ENCODE data around the gene CCNL2. TPM values are rescaled to one million over a fixed set of nuclear protein-coding genes. Genes with fewer than 3 reads are reported as not detected.

The CCNL2 gene
- total and polyA plus RNA-seq, 2 of the 13 experiments (the other 11 are each of a cell fraction or from before 2014, with no cell fraction given) = 105 to 340 TPM

DNA sequence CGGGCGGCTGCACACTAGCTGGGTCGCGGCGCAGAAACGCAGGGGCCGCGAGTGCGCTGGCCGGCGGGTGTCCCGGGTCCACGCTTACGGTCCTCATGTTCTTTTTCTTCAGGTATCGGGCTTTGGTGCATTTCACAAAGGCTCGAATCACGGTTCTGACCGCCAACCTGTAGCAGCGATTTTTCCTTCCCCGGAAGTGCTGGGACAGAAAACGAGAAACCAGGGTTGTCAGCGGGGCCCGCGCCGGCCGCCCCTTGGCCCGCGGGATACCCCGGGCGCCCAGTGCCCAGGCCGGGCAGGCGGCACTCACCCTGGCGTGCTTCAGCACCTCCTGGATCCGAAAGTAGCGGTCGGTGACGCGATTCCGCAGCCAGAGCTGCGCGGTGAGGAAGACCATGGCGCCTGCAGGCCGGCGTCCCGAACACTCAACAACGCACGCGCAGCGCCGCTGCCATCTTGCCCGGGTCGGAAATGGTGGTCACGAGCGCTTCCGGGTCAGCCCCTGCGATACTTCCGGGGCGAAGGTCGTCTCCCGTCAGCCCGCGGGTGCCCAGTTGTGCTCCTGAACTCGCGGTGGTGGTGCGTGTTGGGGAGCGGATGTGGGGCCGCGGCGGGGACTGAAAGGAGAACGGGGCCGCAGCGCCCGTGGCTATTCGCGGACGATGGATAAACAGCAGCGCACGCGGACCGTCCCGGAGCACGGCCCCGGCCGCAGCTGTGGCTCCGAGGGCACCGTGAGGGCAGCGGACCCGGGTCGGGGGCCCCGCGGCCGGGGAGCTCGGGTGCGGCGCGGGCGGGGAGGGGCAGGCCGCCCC is 7.9 kb upstream of the CCNL2 start, which contains the start of gene MRPL20 (continued):
- TF ChIP-seq SAP130 (CRISPR knock-in tag; IDR thresholded peaks at IDR 0.05; ENCODE audit: low read depth) = peak; percentile 96
- TF ChIP-seq ZC3H13 (CRISPR knock-in tag; IDR thresholded peaks at IDR 0.05) = peak; percentile 97
- TF ChIP-seq, protein P1, sequence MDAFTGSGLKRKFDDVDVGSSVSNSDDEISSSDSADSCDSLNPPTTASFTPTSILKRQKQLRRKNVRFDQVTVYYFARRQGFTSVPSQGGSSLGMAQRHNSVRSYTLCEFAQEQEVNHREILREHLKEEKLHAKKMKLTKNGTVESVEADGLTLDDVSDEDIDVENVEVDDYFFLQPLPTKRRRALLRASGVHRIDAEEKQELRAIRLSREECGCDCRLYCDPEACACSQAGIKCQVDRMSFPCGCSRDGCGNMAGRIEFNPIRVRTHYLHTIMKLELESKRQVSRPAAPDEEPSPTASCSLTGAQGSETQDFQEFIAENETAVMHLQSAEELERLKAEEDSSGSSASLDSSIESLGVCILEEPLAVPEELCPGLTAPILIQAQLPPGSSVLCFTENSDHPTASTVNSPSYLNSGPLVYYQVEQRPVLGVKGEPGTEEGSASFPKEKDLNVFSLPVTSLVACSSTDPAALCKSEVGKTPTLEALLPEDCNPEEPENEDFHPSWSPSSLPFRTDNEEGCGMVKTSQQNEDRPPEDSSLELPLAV (CRISPR knock-in tag; conservative IDR thresholded peaks at IDR 0.05; ENCODE audit: low read depth) = no peak
- no peak for TF ChIP-seq ZNF562 (CRISPR knock-in tag; IDR thresholded peaks at IDR 0.05; ENCODE audit: borderline replicate concordance)
- TF ChIP-seq NR1H2 (CRISPR knock-in tag; IDR thresholded peaks at IDR 0.05; ENCODE audit: borderline replicate concordance, low read depth) = no peak
- TF ChIP-seq GABPB1 (CRISPR knock-in tag; IDR thresholded peaks at IDR 0.05) = peak; percentile 99
- TF ChIP-seq ZBTB1 (CRISPR knock-in tag; IDR thresholded peaks at IDR 0.05; ENCODE audit: borderline replicate concordance) = no peak
- TF ChIP-seq CBFB (CRISPR knock-in tag; IDR thresholded peaks at IDR 0.05) = peak; percentile 87
- TF ChIP-seq CCDC6 (CRISPR knock-in tag; IDR thresholded peaks at IDR 0.05) = peak; percentile 29; the same call in 1 of the 2 replicates
- TF ChIP-seq ZFP82 (CRISPR knock-in tag; IDR thresholded peaks at IDR 0.05; ENCODE audit: borderline replicate concordance) = peak; percentile 96
- no peak for TF ChIP-seq ZNF3 (CRISPR knock-in tag; IDR thresholded peaks at IDR 0.05)
- TF ChIP-seq MXD1 (CRISPR knock-in tag; IDR thresholded peaks at IDR 0.05) = peak; percentile 84
- TF ChIP-seq FOXJ3 (CRISPR knock-in tag; IDR thresholded peaks at IDR 0.05; ENCODE audit: borderline replicate concordance) = no peak
- TF ChIP-seq ZNF652 (CRISPR knock-in tag; IDR thresholded peaks at IDR 0.05; ENCODE audit: borderline replicate concordance, low read depth) = no peak
- peak; percentile 90 for TF ChIP-seq ETV5 (CRISPR knock-in tag; IDR thresholded peaks at IDR 0.05; ENCODE audit: borderline replicate concordance)
- peak; percentile 93 for TF ChIP-seq ZNF556 (CRISPR knock-in tag; IDR thresholded peaks at IDR 0.05; ENCODE audit: borderline replicate concordance)
- TF ChIP-seq ZBTB49 (CRISPR knock-in tag; IDR thresholded peaks at IDR 0.05; ENCODE audit: borderline replicate concordance) = peak; percentile 79
- TF ChIP-seq KLF15 (CRISPR knock-in tag; IDR thresholded peaks at IDR 0.05; ENCODE audit: borderline replicate concordance) = no peak
- TF ChIP-seq SPEN (CRISPR knock-in tag; IDR thresholded peaks at IDR 0.05; ENCODE audit: low read depth) = peak; percentile 98
- TF ChIP-seq, protein P2, sequence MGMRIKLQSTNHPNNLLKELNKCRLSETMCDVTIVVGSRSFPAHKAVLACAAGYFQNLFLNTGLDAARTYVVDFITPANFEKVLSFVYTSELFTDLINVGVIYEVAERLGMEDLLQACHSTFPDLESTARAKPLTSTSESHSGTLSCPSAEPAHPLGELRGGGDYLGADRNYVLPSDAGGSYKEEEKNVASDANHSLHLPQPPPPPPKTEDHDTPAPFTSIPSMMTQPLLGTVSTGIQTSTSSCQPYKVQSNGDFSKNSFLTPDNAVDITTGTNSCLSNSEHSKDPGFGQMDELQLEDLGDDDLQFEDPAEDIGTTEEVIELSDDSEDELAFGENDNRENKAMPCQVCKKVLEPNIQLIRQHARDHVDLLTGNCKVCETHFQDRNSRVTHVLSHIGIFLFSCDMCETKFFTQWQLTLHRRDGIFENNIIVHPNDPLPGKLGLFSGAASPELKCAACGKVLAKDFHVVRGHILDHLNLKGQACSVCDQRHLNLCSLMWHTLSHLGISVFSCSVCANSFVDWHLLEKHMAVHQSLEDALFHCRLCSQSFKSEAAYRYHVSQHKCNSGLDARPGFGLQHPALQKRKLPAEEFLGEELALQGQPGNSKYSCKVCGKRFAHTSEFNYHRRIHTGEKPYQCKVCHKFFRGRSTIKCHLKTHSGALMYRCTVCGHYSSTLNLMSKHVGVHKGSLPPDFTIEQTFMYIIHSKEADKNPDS (CRISPR knock-in tag; IDR thresholded peaks at IDR 0.05) = peak; percentile 38; the same call in 1 of the 2 replicates
- 0 out of 2 replicates have a peak, but pooled peaks have one; percentile 46 for TF ChIP-seq U2AF2 (IDR thresholded peaks at IDR 0.05; ENCODE audit: low read depth, low read length)
- TF ChIP-seq NFE2 (CRISPR knock-in tag; IDR thresholded peaks at IDR 0.05) = no peak
- TF ChIP-seq KDM4B (CRISPR knock-in tag; IDR thresholded peaks at IDR 0.05) = peak; percentile 86
- TF ChIP-seq ZC3H4 (CRISPR knock-in tag; IDR thresholded peaks at IDR 0.05; ENCODE audit: borderline replicate concordance) = peak; percentile 78; the same call in 1 of the 2 replicates
